ENCODE measurements around the gene KPNA1.

The KPNA1 gene

GRCh38 chr3:122514123-122515019 is at the start of gene KPNA1:
KPNA1 (minus strand) TSS chr3:122514939; CDS start chr3:122496565, 18,374 bp downstream.
- DNase-seq = peak; percentile 80

- DNase-seq = peak; percentile 94
Measured at GRCh38 chr3:122564155-122564912, 49.6 kb upstream of the KPNA1 start, which contains the start of the genes DTX3L and PARP9. DTX3L (plus strand) TSS chr3:122564338; CDS start chr3:122564427, 89 bp downstream. PARP9 (minus strand) TSS chr3:122564300; CDS start chr3:122559620, 4,680 bp downstream.

GRCh38 chr3:122563717-122564025 is 48.9 kb upstream of the KPNA1 start:
- DNase-seq = no peak

GRCh38 chr3:122562923-122563716 is 48.4 kb upstream of the KPNA1 start:
- DNase-seq = no peak

- DNase-seq = no peak
Measured at GRCh38 chr3:122560680-122561079, 45.9 kb upstream of the KPNA1 start.

GRCh38 chr3:122559906-122560305 is 45.2 kb upstream of the KPNA1 start:
- DNase-seq = no peak

- DNase-seq = no peak
Measured at GRCh38 chr3:122558605-122559004, 43.9 kb upstream of the KPNA1 start.

GRCh38 chr3:122557356-122557755 is 42.6 kb upstream of the KPNA1 start:
- no peak for DNase-seq

GRCh38 chr3:122555275-122556071 is 40.7 kb upstream of the KPNA1 start:
- DNase-seq = no peak

GRCh38 chr3:122553171-122553570 is 38.4 kb upstream of the KPNA1 start:
- no peak for DNase-seq

- DNase-seq = no peak
Measured at GRCh38 chr3:122548619-122549018, 33.9 kb upstream of the KPNA1 start.

- no peak for DNase-seq
Measured at GRCh38 chr3:122548076-122548475, 33.3 kb upstream of the KPNA1 start.

GRCh38 chr3:122546151-122546550 is 31.4 kb upstream of the KPNA1 start:
- DNase-seq = no peak

- DNase-seq = no peak
Measured at GRCh38 chr3:122538956-122539490, 24.3 kb upstream of the KPNA1 start.

GRCh38 chr3:122536632-122537001 is 21.9 kb upstream of the KPNA1 start:
- no peak for DNase-seq

GRCh38 chr3:122535964-122536631 is 21.4 kb upstream of the KPNA1 start:
- DNase-seq = no peak

- no peak for DNase-seq
Measured at GRCh38 chr3:122533931-122534334, 19.2 kb upstream of the KPNA1 start.

- DNase-seq = no peak
Measured at GRCh38 chr3:122533480-122533879, 18.7 kb upstream of the KPNA1 start.

- no peak for DNase-seq
Measured at GRCh38 chr3:122530164-122530563, 15.4 kb upstream of the KPNA1 start.

- no peak for DNase-seq
Measured at GRCh38 chr3:122523317-122523716, 8.6 kb upstream of the KPNA1 start.

GRCh38 chr3:122520861-122521260 is 6.1 kb upstream of the KPNA1 start:
- no peak for DNase-seq
